WTC11 (cell line): ENCODE data around the gene ECHS1.

Experiments
- CREM ChIP-seq: sonication (generic); formaldehyde crosslinking; IDR thresholded peaks from 2 replicates; pipeline ENCODE4 v1.8.1; 2022; ENCODE audit warnings: mild to moderate bottlenecking, missing genetic modification reagents, moderate library complexity
- FOXK1 ChIP-seq: sonication (generic); formaldehyde crosslinking; IDR thresholded peaks from 2 replicates; pipeline ENCODE4 v1.8.0; 2022; ENCODE audit warnings: mild to moderate bottlenecking, moderate library complexity, missing genetic modification reagents
- TCF7 ChIP-seq: sonication (generic); formaldehyde crosslinking; IDR thresholded peaks from 2 replicates; pipeline ENCODE4 v1.8.0; 2022; ENCODE audit warnings: mild to moderate bottlenecking, low read depth, missing genetic modification reagents, moderate library complexity
- ZNF219 ChIP-seq: sonication (generic); formaldehyde crosslinking; IDR thresholded peaks from 2 replicates; pipeline ENCODE4 v1.8.0; 2023; ENCODE audit warnings: missing genetic modification reagents, mild to moderate bottlenecking, borderline replicate concordance
- TF ChIP-seq, protein P1 (sequence below): fragments of 200-600 bp; IDR thresholded peaks from 2 replicates; pipeline ENCODE4 v1.8.0; 2022; ENCODE audit warnings: antibody characterized with exemption
- TF ChIP-seq, protein P2 (sequence below): sonication (generic); formaldehyde crosslinking; IDR thresholded peaks from 2 replicates; pipeline ENCODE4 v1.8.1; 2023; ENCODE audit warnings: mild to moderate bottlenecking, missing genetic modification reagents, moderate library complexity
- TF ChIP-seq, protein P3 (sequence below): sonication (generic); formaldehyde crosslinking; IDR thresholded peaks from 2 replicates; pipeline ENCODE4 v1.8.1; 2023; ENCODE audit warnings: mild to moderate bottlenecking, missing genetic modification reagents, borderline replicate concordance

DNA sequence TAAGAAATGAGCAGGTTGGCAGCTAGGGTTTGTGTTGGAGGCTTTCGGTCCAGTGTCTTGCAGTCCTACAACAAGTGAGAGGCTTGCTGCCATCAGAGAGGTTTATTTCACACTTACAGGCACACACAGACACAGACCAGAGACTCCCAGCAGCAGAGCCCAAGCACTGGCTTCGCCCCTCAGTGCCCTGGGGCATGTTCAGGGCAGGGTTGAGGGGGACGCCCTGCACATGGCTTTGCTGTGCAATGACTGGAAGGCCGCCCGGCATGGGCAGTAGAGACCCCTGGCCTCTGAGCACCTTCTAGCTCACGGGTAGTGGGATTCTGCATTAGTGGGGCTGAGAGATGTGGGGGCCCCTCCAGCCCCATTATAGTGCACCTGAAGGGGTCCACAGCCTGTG is 47.4 kb upstream of the ECHS1 start:
- TF ChIP-seq ZNF219 (CRISPR knock-in tag) (no peak), TCF7 (CRISPR knock-in tag) (no peak), CREM (CRISPR knock-in tag) (no peak), FOXK1 (CRISPR knock-in tag) (no peak)
- TF ChIP-seq, protein P1, sequence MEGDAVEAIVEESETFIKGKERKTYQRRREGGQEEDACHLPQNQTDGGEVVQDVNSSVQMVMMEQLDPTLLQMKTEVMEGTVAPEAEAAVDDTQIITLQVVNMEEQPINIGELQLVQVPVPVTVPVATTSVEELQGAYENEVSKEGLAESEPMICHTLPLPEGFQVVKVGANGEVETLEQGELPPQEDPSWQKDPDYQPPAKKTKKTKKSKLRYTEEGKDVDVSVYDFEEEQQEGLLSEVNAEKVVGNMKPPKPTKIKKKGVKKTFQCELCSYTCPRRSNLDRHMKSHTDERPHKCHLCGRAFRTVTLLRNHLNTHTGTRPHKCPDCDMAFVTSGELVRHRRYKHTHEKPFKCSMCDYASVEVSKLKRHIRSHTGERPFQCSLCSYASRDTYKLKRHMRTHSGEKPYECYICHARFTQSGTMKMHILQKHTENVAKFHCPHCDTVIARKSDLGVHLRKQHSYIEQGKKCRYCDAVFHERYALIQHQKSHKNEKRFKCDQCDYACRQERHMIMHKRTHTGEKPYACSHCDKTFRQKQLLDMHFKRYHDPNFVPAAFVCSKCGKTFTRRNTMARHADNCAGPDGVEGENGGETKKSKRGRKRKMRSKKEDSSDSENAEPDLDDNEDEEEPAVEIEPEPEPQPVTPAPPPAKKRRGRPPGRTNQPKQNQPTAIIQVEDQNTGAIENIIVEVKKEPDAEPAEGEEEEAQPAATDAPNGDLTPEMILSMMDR = no peak
- TF ChIP-seq, protein P2, sequence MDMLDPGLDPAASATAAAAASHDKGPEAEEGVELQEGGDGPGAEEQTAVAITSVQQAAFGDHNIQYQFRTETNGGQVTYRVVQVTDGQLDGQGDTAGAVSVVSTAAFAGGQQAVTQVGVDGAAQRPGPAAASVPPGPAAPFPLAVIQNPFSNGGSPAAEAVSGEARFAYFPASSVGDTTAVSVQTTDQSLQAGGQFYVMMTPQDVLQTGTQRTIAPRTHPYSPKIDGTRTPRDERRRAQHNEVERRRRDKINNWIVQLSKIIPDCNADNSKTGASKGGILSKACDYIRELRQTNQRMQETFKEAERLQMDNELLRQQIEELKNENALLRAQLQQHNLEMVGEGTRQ = no peak
- TF ChIP-seq, protein P3, sequence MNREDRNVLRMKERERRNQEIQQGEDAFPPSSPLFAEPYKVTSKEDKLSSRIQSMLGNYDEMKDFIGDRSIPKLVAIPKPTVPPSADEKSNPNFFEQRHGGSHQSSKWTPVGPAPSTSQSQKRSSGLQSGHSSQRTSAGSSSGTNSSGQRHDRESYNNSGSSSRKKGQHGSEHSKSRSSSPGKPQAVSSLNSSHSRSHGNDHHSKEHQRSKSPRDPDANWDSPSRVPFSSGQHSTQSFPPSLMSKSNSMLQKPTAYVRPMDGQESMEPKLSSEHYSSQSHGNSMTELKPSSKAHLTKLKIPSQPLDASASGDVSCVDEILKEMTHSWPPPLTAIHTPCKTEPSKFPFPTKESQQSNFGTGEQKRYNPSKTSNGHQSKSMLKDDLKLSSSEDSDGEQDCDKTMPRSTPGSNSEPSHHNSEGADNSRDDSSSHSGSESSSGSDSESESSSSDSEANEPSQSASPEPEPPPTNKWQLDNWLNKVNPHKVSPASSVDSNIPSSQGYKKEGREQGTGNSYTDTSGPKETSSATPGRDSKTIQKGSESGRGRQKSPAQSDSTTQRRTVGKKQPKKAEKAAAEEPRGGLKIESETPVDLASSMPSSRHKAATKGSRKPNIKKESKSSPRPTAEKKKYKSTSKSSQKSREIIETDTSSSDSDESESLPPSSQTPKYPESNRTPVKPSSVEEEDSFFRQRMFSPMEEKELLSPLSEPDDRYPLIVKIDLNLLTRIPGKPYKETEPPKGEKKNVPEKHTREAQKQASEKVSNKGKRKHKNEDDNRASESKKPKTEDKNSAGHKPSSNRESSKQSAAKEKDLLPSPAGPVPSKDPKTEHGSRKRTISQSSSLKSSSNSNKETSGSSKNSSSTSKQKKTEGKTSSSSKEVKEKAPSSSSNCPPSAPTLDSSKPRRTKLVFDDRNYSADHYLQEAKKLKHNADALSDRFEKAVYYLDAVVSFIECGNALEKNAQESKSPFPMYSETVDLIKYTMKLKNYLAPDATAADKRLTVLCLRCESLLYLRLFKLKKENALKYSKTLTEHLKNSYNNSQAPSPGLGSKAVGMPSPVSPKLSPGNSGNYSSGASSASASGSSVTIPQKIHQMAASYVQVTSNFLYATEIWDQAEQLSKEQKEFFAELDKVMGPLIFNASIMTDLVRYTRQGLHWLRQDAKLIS (CRISPR knock-in tag) = no peak
